Measurements from ENCODE around the gene KRT10. TPM values are rescaled to one million over a fixed set of nuclear protein-coding genes. Genes with fewer than 3 reads are reported as not detected.

The KRT10 gene
- total and polyA plus RNA-seq, 2 experiments from 2014 or later = 9.6 to 123 TPM

- TF ChIP-seq ETS1 (IDR thresholded peaks at IDR 0.05) = no peak
- no peak for TF ChIP-seq CTCF (conservative IDR thresholded peaks at IDR 0.05; ENCODE audit: low read depth in 2 of 2)
- no peak for TF ChIP-seq CREB1 (CRISPR knock-in tag; IDR thresholded peaks at IDR 0.05; ENCODE audit: low read depth)
- TF ChIP-seq EZH2phosphoT487 (IDR thresholded peaks at IDR 0.05; ENCODE audit: unreplicated experiment) = no peak
- no peak for TF ChIP-seq ZNF114 (CRISPR knock-in tag; IDR thresholded peaks at IDR 0.05)
- no peak for TF ChIP-seq JUNB (IDR thresholded peaks at IDR 0.05; ENCODE audit: unreplicated experiment)
- TF ChIP-seq NANOG (IDR thresholded peaks at IDR 0.05; ENCODE audit: borderline replicate concordance) = no peak
Measured at GRCh38 chr17:40794466-40794865, 27.9 kb downstream of the KRT10 start (continued).

GRCh38 chr17:40793832-40794231 is 28.6 kb downstream of the KRT10 start:
- Mint-ChIP-seq H3K36me3 (ENCODE audit: low read depth) (no peaks in the 10 kb centered on the region), H3K27me3 (ENCODE audit: insufficient read depth, low read depth, poor library complexity) (peaks cover 2% of the 10 kb centered on the region), H3K27ac (no peak overlapping the region), H3K9me3 (no peaks in the 10 kb centered on the region), H3K4me1 (peaks cover 3% of the 10 kb centered on the region; the same call in 1 of the 3 replicates), H3K4me3 (no peak overlapping the region)
- DNase-seq (ENCODE audit: low spot score) (no peak), ATAC-seq (no peak)
- Histone ChIP-seq H3K79me2 (replicated peaks; ENCODE audit: insufficient read depth) (no peaks in the 10 kb centered on the region), H3K9me2 (ENCODE audit: insufficient read depth) (no peaks in the 10 kb centered on the region), H3K36me3 (ENCODE audit: insufficient read depth) (no peaks in the 10 kb centered on the region), H2AFZ (no peak overlapping the region), H3F3A (replicated peaks; ENCODE audit: low read depth) (no peaks in the 10 kb centered on the region), H3K4me1 (ENCODE audit: insufficient read depth) (no peaks in the 10 kb centered on the region), H3K4me2 (no peak overlapping the region), H4K20me1 (replicated peaks; ENCODE audit: insufficient read depth) (no peaks in the 10 kb centered on the region), H3K27me3 (ENCODE audit: insufficient read depth) (no peaks in the 10 kb centered on the region), H3K27ac (ENCODE audit: low read depth) (no peak overlapping the region), H3K4me3 (no peak overlapping the region)
- TF ChIP-seq STAT1 (IDR thresholded peaks at IDR 0.05; ENCODE audit: unreplicated experiment) = no peak
- TF ChIP-seq ETS1 (IDR thresholded peaks at IDR 0.05) = no peak
- TF ChIP-seq ZNF331 (CRISPR knock-in tag; IDR thresholded peaks at IDR 0.05; ENCODE audit: low read depth) = no peak
- no peak for TF ChIP-seq JUNB (IDR thresholded peaks at IDR 0.05; ENCODE audit: unreplicated experiment)
- TF ChIP-seq EZH2phosphoT487 (IDR thresholded peaks at IDR 0.05; ENCODE audit: unreplicated experiment) = no peak
- TF ChIP-seq CTCF (conservative IDR thresholded peaks at IDR 0.05; ENCODE audit: low read depth in 2 of 2) = no peak
- no peak for TF ChIP-seq CREB1 (CRISPR knock-in tag; IDR thresholded peaks at IDR 0.05; ENCODE audit: low read depth)
- TF ChIP-seq POLR2AphosphoS5 (IDR thresholded peaks at IDR 0.05; ENCODE audit: low read depth) = no peak
- no peak for TF ChIP-seq NANOG (IDR thresholded peaks at IDR 0.05; ENCODE audit: borderline replicate concordance)
- no peak for TF ChIP-seq REST (IDR thresholded peaks at IDR 0.05; ENCODE audit: unreplicated experiment)
- TF ChIP-seq EZH2 (IDR thresholded peaks at IDR 0.05; ENCODE audit: low read depth, unreplicated experiment) = no peak
